IPS DF 6.9 (cell line): ENCODE results near the gene ANKLE1.
"Not testable (repeated sequence)": the region's sequence is repeated elsewhere in the genome, so short reads cannot be mapped to it uniquely, and the experiment has no call there.

ENCODE experiments used
- DNase-seq: peaks from one replicate; pipeline ENCODE4 v3.0.0-alpha.2; 2013; ENCODE audit warnings: low read depth, low spot score
- H3K27ac ChIP-seq: one replicate; pipeline ENCODE4 v1.5.1; 2013; ENCODE audit warnings: low read length, control low read depth
- H3K27me3 ChIP-seq: 2 replicates; pipeline ENCODE4 v1.6.1; 2013; ENCODE audit warnings: mild to moderate bottlenecking, low read length; ENCODE audit not compliant: control insufficient read depth, insufficient read depth
- H3K36me3 ChIP-seq: 2 replicates; pipeline ENCODE4 v1.6.1; 2013; ENCODE audit warnings: low read length; ENCODE audit not compliant: control insufficient read depth, insufficient read depth
- H3K4me1 ChIP-seq: 2 replicates; pipeline ENCODE4 v1.6.1; 2013; ENCODE audit warnings: low read length; ENCODE audit not compliant: control insufficient read depth, insufficient read depth
- H3K4me3 ChIP-seq: 2 replicates; pipeline ENCODE4 v1.5.1; 2013; ENCODE audit warnings: mild to moderate bottlenecking, low read length
- H3K9me3 ChIP-seq: 2 replicates; pipeline ENCODE4 v1.6.1; 2013; ENCODE audit warnings: low read length, inconsistent platforms; ENCODE audit not compliant: control insufficient read depth, insufficient read depth
- WGBS: extraction: QIAGEN DNeasy Blood & Tissue Kit; methylation state at CpG from one replicate; pipeline ENCODE4 v1.1.7; 2013; ENCODE audit warnings: mixed read lengths, missing lambda C conversion rate; ENCODE audit not compliant: insufficient read length, insufficient coverage; 5-methylcytosine and 5-hydroxymethylcytosine counted together

Gene ANKLE1

GRCh38 chr19:17285415-17286135 is 3.9 kb downstream of the ANKLE1 start:
- no peak overlapping the region for H3K27ac ChIP-seq
- no peak overlapping the region for H3K4me3 ChIP-seq
- WGBS, result no CpG with 5 or more reads among the region's 18 CpGs
- H3K36me3 ChIP-seq, result peaks cover 3% of the 10 kb centered on the region; the same call in 1 of the 2 replicates
- H3K4me1 ChIP-seq, result no peaks in the 10 kb centered on the region; the same call in 1 of the 2 replicates
- no peaks in the 10 kb centered on the region for H3K27me3 ChIP-seq
- no peak for DNase-seq
- no peaks in the 10 kb centered on the region for H3K9me3 ChIP-seq

GRCh38 chr19:17286263-17286662 is 4.6 kb downstream of the ANKLE1 start:
- Histone ChIP-seq H3K9me3 (no peaks in the 10 kb centered on the region), H3K27me3 (no peaks in the 10 kb centered on the region), H3K27ac (no peak overlapping the region), H3K4me3 (no peak overlapping the region), H3K36me3 (peaks cover 3% of the 10 kb centered on the region; the same call in 1 of the 2 replicates), H3K4me1 (no peaks in the 10 kb centered on the region; the same call in 1 of the 2 replicates)
- no peak for DNase-seq
- WGBS, result no CpG with 5 or more reads among the region's 11 CpGs

- Histone ChIP-seq H3K4me1 (peaks cover under 1% of the 10 kb centered on the region; the same call in 1 of the 2 replicates), H3K4me3 (no peak overlapping the region), H3K27ac (no peak overlapping the region), H3K9me3 (no peaks in the 10 kb centered on the region), H3K36me3 (peaks cover 3% of the 10 kb centered on the region; the same call in 1 of the 2 replicates), H3K27me3 (no peaks in the 10 kb centered on the region)
- WGBS, result no CpG with 5 or more reads among the region's 9 CpGs
- DNase-seq, result no peak
Measured at GRCh38 chr19:17286752-17287151, 5.1 kb downstream of the ANKLE1 start.

- no peak overlapping the region for H3K27ac ChIP-seq
- DNase-seq, result no peak
Measured at GRCh38 chr19:17289489-17289888, 7.8 kb downstream of the ANKLE1 start.

GRCh38 chr19:17292301-17293074 is 10.8 kb downstream of the ANKLE1 start:
- peak overlapping the region; percentile 31; the same call in 1 of the 2 replicates for H3K4me3 ChIP-seq
- WGBS, result no CpG with 5 or more reads among the region's 46 CpGs
- peaks cover 4% of the 10 kb centered on the region; the same call in 1 of the 2 replicates for H3K36me3 ChIP-seq
- H3K9me3 ChIP-seq, result no peaks in the 10 kb centered on the region
- DNase-seq, result no peak
- no peak overlapping the region for H3K27ac ChIP-seq
- H3K27me3 ChIP-seq, result no peaks in the 10 kb centered on the region
- H3K4me1 ChIP-seq, result 0 out of 2 replicates have a peak, but pooled peaks cover 5% of the 10 kb centered on the region

More at GRCh38 chr19:17289489-17289888, 7.8 kb downstream of the ANKLE1 start:
- no CpG with 5 or more reads among the region's 22 CpGs for WGBS
- Histone ChIP-seq H3K9me3 (no peaks in the 10 kb centered on the region), H3K4me3 (no peak overlapping the region), H3K27me3 (no peaks in the 10 kb centered on the region), H3K4me1 (0 out of 2 replicates have a peak, but pooled peaks cover 4% of the 10 kb centered on the region), H3K36me3 (peaks cover 1% of the 10 kb centered on the region; the same call in 1 of the 2 replicates)

GRCh38 chr19:17293605-17294004 is 11.9 kb downstream of the ANKLE1 start:
- DNase-seq, result no peak
- Histone ChIP-seq H3K4me1 (0 out of 2 replicates have a peak, but pooled peaks cover 5% of the 10 kb centered on the region), H3K27me3 (no peaks in the 10 kb centered on the region), H3K36me3 (peaks cover 4% of the 10 kb centered on the region; the same call in 1 of the 2 replicates), H3K4me3 (no peak overlapping the region), H3K9me3 (no peaks in the 10 kb centered on the region), H3K27ac (no peak overlapping the region)
- WGBS, result no CpG with 5 or more reads among the region's 14 CpGs

- Histone ChIP-seq H3K9me3 (no peaks in the 10 kb centered on the region), H3K36me3 (peaks cover 6% of the 10 kb centered on the region; the same call in 1 of the 2 replicates), H3K4me3 (no peak overlapping the region), H3K27ac (no peak overlapping the region), H3K4me1 (0 out of 2 replicates have a peak, but pooled peaks cover 5% of the 10 kb centered on the region), H3K27me3 (no peaks in the 10 kb centered on the region)
- whole genome bisulfite sequencing, result no CpG with 5 or more reads among the region's 48 CpGs
- DNase-seq, result no peak
Measured at GRCh38 chr19:17294051-17294891, 12.6 kb downstream of the ANKLE1 start.

- H3K27me3 ChIP-seq, H3K36me3 ChIP-seq, DNase-seq, H3K27ac ChIP-seq, H3K4me1 ChIP-seq, H3K4me3 ChIP-seq, H3K9me3 ChIP-seq: not testable (repeated sequence)
- no CpG with 5 or more reads among the region's 6 CpGs for WGBS
Measured at GRCh38 chr19:17295551-17295950, 13.8 kb downstream of the ANKLE1 start.

GRCh38 chr19:17296273-17296672 is 14.6 kb downstream of the ANKLE1 start:
- H3K27me3 ChIP-seq, result no peaks in the 10 kb centered on the region
- H3K4me3 ChIP-seq, result no peak overlapping the region
- peaks cover 10% of the 10 kb centered on the region for H3K36me3 ChIP-seq
- WGBS, result no CpG with 5 or more reads among the region's 4 CpGs
- DNase-seq, result no peak
- H3K27ac ChIP-seq, result no peak overlapping the region
- no peaks in the 10 kb centered on the region for H3K9me3 ChIP-seq
- 0 out of 2 replicates have a peak, but pooled peaks cover 5% of the 10 kb centered on the region for H3K4me1 ChIP-seq

GRCh38 chr19:17296976-17297375 is 15.3 kb downstream of the ANKLE1 start:
- peaks cover 13% of the 10 kb centered on the region for H3K36me3 ChIP-seq
- 0 out of 2 replicates have a peak, but pooled peaks cover 3% of the 10 kb centered on the region for H3K4me1 ChIP-seq
- H3K4me3 ChIP-seq, result no peak overlapping the region
- WGBS, result no CpG with 5 or more reads among the region's 6 CpGs
- no peak for DNase-seq
- no peaks in the 10 kb centered on the region for H3K9me3 ChIP-seq
- H3K27ac ChIP-seq, result no peak overlapping the region
- H3K27me3 ChIP-seq, result no peaks in the 10 kb centered on the region
